Kidney epithelial cell (primary cell): ENCODE measurements around the gene MYOM1. TPM values are rescaled to one million over a fixed set of nuclear protein-coding genes. Genes with fewer than 3 reads are reported as not detected.
"Not testable (repeated sequence)": the region's sequence is repeated elsewhere in the genome, so short reads cannot be mapped to it uniquely, and the experiment has no call there.

ENCODE experiments used
- DNase-seq: peaks from one replicate; pipeline ENCODE4 v3.0.0-alpha.2; 2010; ENCODE audit warnings: low read depth
- H3K27me3 ChIP-seq: 2 replicates; pipeline ENCODE4 v1.6.0; 2011; ENCODE audit warnings: low read length; ENCODE audit not compliant: control insufficient read depth, insufficient read depth
- H3K36me3 ChIP-seq: 2 replicates; pipeline ENCODE4 v1.5.1; 2011; ENCODE audit warnings: low read length; ENCODE audit not compliant: control insufficient read depth, insufficient read depth
- H3K4me3 ChIP-seq: 2 replicates; pipeline ENCODE4 v1.5.1; 2011; ENCODE audit warnings: low read depth, mild to moderate bottlenecking, control low read depth, low read length
- CTCF ChIP-seq: IDR thresholded peaks from 2 replicates; pipeline ENCODE4 v1.5.1; 2011; ENCODE audit warnings: mild to moderate bottlenecking, moderate library complexity, low read length, control low read depth, inconsistent platforms; ENCODE audit not compliant: insufficient read depth, poor library complexity, severe bottlenecking
- total RNA-seq: library from RNA; depleted of rRNA; stranded (reverse); fragments of >200 nt; gene quantifications from 2 replicates; pipeline ENCODE4 v1.2.3, GENCODE V29; 2015

The MYOM1 gene
- total RNA-seq, 1 donor from 2014 or later = 0.04 TPM

- H3K36me3 ChIP-seq = no peaks in the 10 kb centered on the region
- H3K4me3 ChIP-seq = no peak overlapping the region
- DNase-seq = no peak
- TF ChIP-seq CTCF = no peak
- no peaks in the 10 kb centered on the region for H3K27me3 ChIP-seq
Measured at GRCh38 chr18:3040173-3040572, 179.6 kb downstream of the MYOM1 start.

DNA sequence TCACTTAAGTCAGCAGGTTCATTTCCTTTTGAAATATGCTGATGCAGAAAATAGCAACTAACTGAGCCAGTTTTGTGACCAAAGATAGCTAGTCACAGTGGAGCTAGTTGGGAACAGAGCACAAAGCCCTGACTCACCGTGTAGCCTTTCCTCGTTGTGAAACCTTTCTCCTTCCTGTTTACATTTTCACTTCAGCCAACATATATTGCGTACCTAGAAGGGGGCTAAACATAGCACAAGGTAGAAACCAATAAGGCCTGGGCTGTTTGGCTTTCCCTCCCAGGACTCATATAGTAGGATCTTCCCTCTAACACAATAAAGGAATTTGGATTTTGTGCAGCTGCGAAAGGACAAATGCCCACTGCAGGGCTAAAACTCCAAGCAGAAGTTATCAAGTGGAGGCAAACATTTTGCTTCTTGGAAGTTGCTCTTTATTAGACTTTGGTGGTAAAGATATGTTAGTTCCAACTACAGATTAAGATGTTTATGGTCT, 182.3 kb downstream of the MYOM1 start:
- Histone ChIP-seq H3K27me3 (no peaks in the 10 kb centered on the region), H3K36me3 (no peaks in the 10 kb centered on the region), H3K4me3 (no peak overlapping the region)
- TF ChIP-seq CTCF = no peak
- DNase-seq = peak; percentile 26

GRCh38 chr18:3036108-3036507, 183.7 kb downstream of the MYOM1 start:
- DNase-seq = no peak
- Histone ChIP-seq H3K27me3 (no peaks in the 10 kb centered on the region), H3K36me3 (no peaks in the 10 kb centered on the region), H3K4me3 (no peak overlapping the region)
- no peak for TF ChIP-seq CTCF

DNA sequence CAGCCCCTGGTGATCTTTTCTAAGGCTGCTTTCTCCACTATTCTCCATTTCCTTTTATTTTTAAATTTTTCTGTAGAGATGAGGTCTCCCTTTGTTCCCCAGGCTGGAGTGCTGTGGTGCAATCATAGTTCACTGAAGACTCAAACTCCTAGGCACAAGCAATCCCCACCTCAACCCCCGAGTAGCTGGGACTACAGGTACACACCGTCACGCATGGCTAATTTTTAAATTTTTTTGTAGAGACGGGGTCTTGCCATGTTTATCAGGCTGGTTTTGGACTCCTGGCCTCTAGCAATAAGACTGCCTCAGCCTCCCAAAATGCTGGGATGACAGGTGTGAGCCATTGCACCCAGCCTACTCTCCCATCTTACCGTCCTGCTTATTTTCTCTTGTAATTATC, 184.1 kb downstream of the MYOM1 start:
- no peaks in the 10 kb centered on the region for H3K36me3 ChIP-seq
- DNase-seq = no peak
- H3K27me3 ChIP-seq = no peaks in the 10 kb centered on the region
- no peak overlapping the region for H3K4me3 ChIP-seq
- TF ChIP-seq CTCF = no peak

DNA sequence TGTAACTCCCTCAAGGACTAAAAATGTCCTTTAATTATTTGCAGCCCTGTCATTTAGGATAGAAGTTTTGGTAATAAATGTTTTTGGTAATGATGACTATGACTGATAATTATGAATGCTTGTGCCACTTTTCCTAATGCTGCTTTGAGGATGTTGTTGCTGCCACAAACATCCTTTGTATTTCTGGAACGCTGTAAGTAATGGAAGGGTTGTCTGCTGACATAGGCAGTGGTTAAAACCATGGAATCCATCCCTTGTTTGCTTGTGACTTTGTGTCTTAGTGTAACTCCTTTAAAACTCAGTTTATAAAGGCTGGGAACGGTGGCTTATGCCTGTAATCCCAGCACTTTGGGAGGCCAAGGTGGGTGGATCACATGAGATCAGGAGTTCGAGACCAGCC, 187.0 kb downstream of the MYOM1 start:
- no peak for DNase-seq
- no peak for TF ChIP-seq CTCF
- no peaks in the 10 kb centered on the region for H3K36me3 ChIP-seq
- no peak overlapping the region for H3K4me3 ChIP-seq
- H3K27me3 ChIP-seq = no peaks in the 10 kb centered on the region

GRCh38 chr18:3029215-3029952, 190.4 kb downstream of the MYOM1 start:
- no peaks in the 10 kb centered on the region for H3K36me3 ChIP-seq
- no peaks in the 10 kb centered on the region for H3K27me3 ChIP-seq
- DNase-seq = no peak
- no peak overlapping the region for H3K4me3 ChIP-seq
- TF ChIP-seq CTCF = no peak

GRCh38 chr18:3028115-3028514, 191.7 kb downstream of the MYOM1 start:
- H3K36me3 ChIP-seq, DNase-seq, H3K4me3 ChIP-seq, H3K27me3 ChIP-seq: not testable (repeated sequence)
